ENCODE results near the gene EVPLL. TPM values are rescaled to one million over a fixed set of nuclear protein-coding genes. Genes with fewer than 3 reads are reported as not detected.
A peak's percentile ranks its signal among the peaks of the same experiment; 100 is the strongest.
"Not testable (repeated sequence)": the region's sequence is repeated elsewhere in the genome, so short reads cannot be mapped to it uniquely, and the experiment has no call there.

The EVPLL gene
- total RNA-seq, 2 experiments from 2014 or later = not detected

GRCh38 chr17:18401872-18402590 is 24.5 kb downstream of the EVPLL start:
- H3K36me3 ChIP-seq (ENCODE audit: insufficient read depth, low read length); BruUV-seq (replicated peaks); intact Hi-C loops (cut with micrococcal nuclease; ENCODE audit: unreplicated experiment); H3K9me3 ChIP-seq (ENCODE audit: low read length); H3K79me2 ChIP-seq (ENCODE audit: insufficient read depth, low read depth, low read length); CTCF ChIA-PET (ENCODE audit: unreplicated experiment); H3K9me2 ChIP-seq (ENCODE audit: insufficient read depth, low read length); H3K4me1 ChIP-seq (ENCODE audit: insufficient read depth, low read length, poor library complexity, severe bottlenecking); DNase-seq (ENCODE audit: low spot score); H3K27ac ChIP-seq (ENCODE audit: low read depth, low read length, poor library complexity, severe bottlenecking); H4K20me1 ChIP-seq (ENCODE audit: insufficient read depth, low read length); H3K4me3 ChIP-seq (ENCODE audit: low read depth, low read length, poor library complexity, severe bottlenecking): not testable (repeated sequence)
- POLR2A ChIA-PET = interaction anchor here (0.5 kb wide), 1 partner anchor 24 kb away, joined by 4 read pairs; no protein-coding TSS in a partner anchor
- Histone ChIP-seq H2AFZ (ENCODE audit: low read length) (peak overlapping the region; percentile 50; the same call in 1 of the 2 replicates), H3K4me2 (ENCODE audit: low read length) (peak overlapping the region; percentile 29)

GRCh38 chr17:18403166-18403565 is 25.6 kb downstream of the EVPLL start:
- H2AFZ ChIP-seq (ENCODE audit: low read length); CTCF ChIA-PET (ENCODE audit: unreplicated experiment); DNase-seq (ENCODE audit: low spot score); H3K9me3 ChIP-seq (ENCODE audit: low read length); intact Hi-C loops (cut with micrococcal nuclease; ENCODE audit: unreplicated experiment); H3K9me2 ChIP-seq (ENCODE audit: insufficient read depth, low read length); BruUV-seq (replicated peaks); H3K36me3 ChIP-seq (ENCODE audit: insufficient read depth, low read length); H4K20me1 ChIP-seq (ENCODE audit: insufficient read depth, low read length); H3K4me1 ChIP-seq (ENCODE audit: insufficient read depth, low read length, poor library complexity, severe bottlenecking); H3K79me2 ChIP-seq (ENCODE audit: insufficient read depth, low read depth, low read length); POLR2A ChIA-PET: not testable (repeated sequence)
- peak overlapping the region; percentile 69 for H3K4me2 ChIP-seq (ENCODE audit: low read length)
- H3K4me3 ChIP-seq (ENCODE audit: low read depth, low read length, poor library complexity, severe bottlenecking) = peak overlapping the region; percentile 43
- H3K27ac ChIP-seq (ENCODE audit: low read depth, low read length, poor library complexity, severe bottlenecking) = peak overlapping the region; percentile 52

DNA sequence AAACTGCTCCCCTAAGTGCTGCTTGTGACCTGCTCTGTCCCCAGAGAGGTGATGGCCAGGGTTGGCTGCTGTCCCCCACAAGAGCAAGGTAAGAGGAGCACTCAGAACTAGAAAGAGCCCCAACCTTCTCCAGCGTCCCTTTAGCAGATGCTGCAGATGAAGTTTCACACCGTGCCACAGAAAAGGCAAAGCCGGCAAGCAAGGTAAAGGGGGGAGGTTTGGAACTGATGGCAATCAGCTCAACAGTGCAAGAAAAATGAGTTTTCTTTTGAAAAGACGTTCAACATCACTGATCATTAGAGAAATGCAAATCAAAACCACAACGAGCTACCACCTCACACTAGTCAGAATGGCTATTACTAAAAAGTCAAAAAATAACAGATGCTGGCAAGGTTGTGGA is 26.0 kb downstream of the EVPLL start:
- H3K9me3 ChIP-seq (ENCODE audit: low read length) = not testable (repeated sequence)

DNA sequence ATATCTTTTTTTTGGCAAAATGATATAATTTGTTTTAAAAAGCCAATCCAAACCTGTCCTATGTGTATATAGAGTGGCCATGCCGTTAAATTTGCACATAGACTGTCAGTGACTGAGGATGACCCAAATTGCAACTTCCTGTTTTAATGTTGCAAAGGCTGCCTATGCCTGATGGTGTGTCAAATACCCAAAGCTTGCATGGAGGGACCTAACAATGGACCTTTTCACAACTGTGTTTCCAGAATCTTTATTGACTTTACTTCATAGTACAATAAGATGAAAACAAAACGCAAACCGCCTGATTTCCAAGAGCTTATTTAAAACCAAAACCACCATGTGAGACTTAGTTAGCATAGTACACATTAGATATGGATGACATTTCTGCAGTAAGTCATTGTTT is 31.3 kb downstream of the EVPLL start:
- POLR2A ChIA-PET; H3K9me2 ChIP-seq (ENCODE audit: insufficient read depth, low read length); H3K36me3 ChIP-seq (ENCODE audit: insufficient read depth, low read length); H3K79me2 ChIP-seq (ENCODE audit: insufficient read depth, low read depth, low read length); intact Hi-C loops (cut with micrococcal nuclease; ENCODE audit: unreplicated experiment); H3K9me3 ChIP-seq (ENCODE audit: low read length); H2AFZ ChIP-seq (ENCODE audit: low read length); CTCF ChIA-PET (ENCODE audit: unreplicated experiment); BruUV-seq (replicated peaks); H4K20me1 ChIP-seq (ENCODE audit: insufficient read depth, low read length): not testable (repeated sequence)
- peak overlapping the region; percentile 66 for H3K27ac ChIP-seq (ENCODE audit: low read depth, low read length, poor library complexity, severe bottlenecking)
- peak overlapping the region; percentile 43 for H3K4me3 ChIP-seq (ENCODE audit: low read depth, low read length, poor library complexity, severe bottlenecking)
- H3K4me2 ChIP-seq (ENCODE audit: low read length) = peak overlapping the region; percentile 64
- peaks cover 16% of the 10 kb centered on the region for H3K4me1 ChIP-seq (ENCODE audit: insufficient read depth, low read length, poor library complexity, severe bottlenecking)
- peak; percentile 53 for DNase-seq (ENCODE audit: low spot score)

More for the DNA sequence above, 26.0 kb downstream of the EVPLL start:
- H2AFZ ChIP-seq (ENCODE audit: low read length); CTCF ChIA-PET (ENCODE audit: unreplicated experiment); BruUV-seq (replicated peaks); H3K9me2 ChIP-seq (ENCODE audit: insufficient read depth, low read length); H3K36me3 ChIP-seq (ENCODE audit: insufficient read depth, low read length); intact Hi-C loops (cut with micrococcal nuclease; ENCODE audit: unreplicated experiment); H3K79me2 ChIP-seq (ENCODE audit: insufficient read depth, low read depth, low read length); POLR2A ChIA-PET; H4K20me1 ChIP-seq (ENCODE audit: insufficient read depth, low read length); DNase-seq (ENCODE audit: low spot score): not testable (repeated sequence)
- H3K27ac ChIP-seq (ENCODE audit: low read depth, low read length, poor library complexity, severe bottlenecking) = peak overlapping the region; percentile 52
- H3K4me3 ChIP-seq (ENCODE audit: low read depth, low read length, poor library complexity, severe bottlenecking) = peak overlapping the region; percentile 43
- peaks cover 10% of the 10 kb centered on the region for H3K4me1 ChIP-seq (ENCODE audit: insufficient read depth, low read length, poor library complexity, severe bottlenecking)
- peak overlapping the region; percentile 69 for H3K4me2 ChIP-seq (ENCODE audit: low read length)

DNA sequence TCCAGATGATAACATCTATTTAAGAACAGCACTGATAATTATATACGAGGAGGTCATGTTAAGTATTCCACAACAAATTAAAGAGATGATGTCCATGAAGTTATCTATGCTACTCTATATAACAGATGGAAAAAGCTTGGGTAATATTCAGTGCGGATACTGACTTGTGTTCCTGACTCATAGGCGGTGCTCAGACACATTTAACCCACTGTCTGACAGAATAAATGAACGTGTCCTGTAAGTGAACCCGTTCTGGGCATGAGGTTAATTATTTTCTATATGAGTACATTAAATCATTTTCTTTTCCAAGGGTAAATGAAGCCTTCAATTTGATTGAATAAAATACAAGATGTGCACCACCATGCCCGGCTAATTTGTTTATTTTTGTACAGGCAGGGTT is 31.7 kb downstream of the EVPLL start:
- CTCF ChIA-PET (ENCODE audit: unreplicated experiment); H3K9me2 ChIP-seq (ENCODE audit: insufficient read depth, low read length); intact Hi-C loops (cut with micrococcal nuclease; ENCODE audit: unreplicated experiment); H3K9me3 ChIP-seq (ENCODE audit: low read length); H3K36me3 ChIP-seq (ENCODE audit: insufficient read depth, low read length); POLR2A ChIA-PET; H3K79me2 ChIP-seq (ENCODE audit: insufficient read depth, low read depth, low read length); H4K20me1 ChIP-seq (ENCODE audit: insufficient read depth, low read length); H2AFZ ChIP-seq (ENCODE audit: low read length): not testable (repeated sequence)
- Histone ChIP-seq H3K27ac (ENCODE audit: low read depth, low read length, poor library complexity, severe bottlenecking) (peak overlapping the region; percentile 66), H3K4me3 (ENCODE audit: low read depth, low read length, poor library complexity, severe bottlenecking) (peak overlapping the region; percentile 43), H3K4me2 (ENCODE audit: low read length) (peak overlapping the region; percentile 64), H3K4me1 (ENCODE audit: insufficient read depth, low read length, poor library complexity, severe bottlenecking) (peaks cover 16% of the 10 kb centered on the region)
- DNase-seq (ENCODE audit: low spot score) = peak; percentile 35
- BruUV-seq (replicated peaks) = TSS peak; percentile 65

- peak overlapping the region; percentile 79 for H3K27ac ChIP-seq (ENCODE audit: low read depth, low read length, poor library complexity, severe bottlenecking)
Measured at GRCh38 chr17:18410736-18411135, 33.2 kb downstream of the EVPLL start.

More at GRCh38 chr17:18410736-18411135, 33.2 kb downstream of the EVPLL start:
- H3K9me3 ChIP-seq (ENCODE audit: low read length); CTCF ChIA-PET (ENCODE audit: unreplicated experiment); POLR2A ChIA-PET; H3K79me2 ChIP-seq (ENCODE audit: insufficient read depth, low read depth, low read length); H4K20me1 ChIP-seq (ENCODE audit: insufficient read depth, low read length); intact Hi-C loops (cut with micrococcal nuclease; ENCODE audit: unreplicated experiment); BruUV-seq (replicated peaks); H3K36me3 ChIP-seq (ENCODE audit: insufficient read depth, low read length); H2AFZ ChIP-seq (ENCODE audit: low read length); H3K9me2 ChIP-seq (ENCODE audit: insufficient read depth, low read length): not testable (repeated sequence)
- Histone ChIP-seq H3K4me1 (ENCODE audit: insufficient read depth, low read length, poor library complexity, severe bottlenecking) (peaks cover 16% of the 10 kb centered on the region), H3K4me2 (ENCODE audit: low read length) (peak overlapping the region; percentile 64), H3K4me3 (ENCODE audit: low read depth, low read length, poor library complexity, severe bottlenecking) (peak overlapping the region; percentile 82)
- DNase-seq (ENCODE audit: low spot score) = peak; percentile 1

All from OCI-LY7 (cell line).